NCI-H82 treated with DMSO at 0.1 percent for 48 hours (cell line): ENCODE measurements around the gene SLC13A5.
"Not testable (repeated sequence)": the region's sequence is repeated elsewhere in the genome, so short reads cannot be mapped to it uniquely, and the experiment has no call there.

Source experiments
- DNase-seq: peaks from one replicate; lab custom pipeline; 2025; ENCODE audit not compliant: unreplicated experiment; lab: John Stamatoyannopoulos, UW

SLC13A5 gene

GRCh38 chr17:6713130-6713917 is at the start of gene SLC13A5:
SLC13A5 (minus strand) TSS chr17:6713369; CDS start chr17:6713333, 36 bp downstream.
- DNase-seq, result peak; percentile 40

- DNase-seq, result no peak
Measured at GRCh38 chr17:6761779-6762178, 48.6 kb upstream of the SLC13A5 start.

- DNase-seq, result no peak
Measured at GRCh38 chr17:6757747-6758146, 44.6 kb upstream of the SLC13A5 start.

- DNase-seq, result no peak
Measured at GRCh38 chr17:6756425-6757031, 43.4 kb upstream of the SLC13A5 start.

- DNase-seq, result no peak
Measured at GRCh38 chr17:6755731-6756184, 42.6 kb upstream of the SLC13A5 start, which contains the start of gene XAF1. XAF1 (plus strand) TSS chr17:6756046; CDS start chr17:6756079, 33 bp downstream.

DNA sequence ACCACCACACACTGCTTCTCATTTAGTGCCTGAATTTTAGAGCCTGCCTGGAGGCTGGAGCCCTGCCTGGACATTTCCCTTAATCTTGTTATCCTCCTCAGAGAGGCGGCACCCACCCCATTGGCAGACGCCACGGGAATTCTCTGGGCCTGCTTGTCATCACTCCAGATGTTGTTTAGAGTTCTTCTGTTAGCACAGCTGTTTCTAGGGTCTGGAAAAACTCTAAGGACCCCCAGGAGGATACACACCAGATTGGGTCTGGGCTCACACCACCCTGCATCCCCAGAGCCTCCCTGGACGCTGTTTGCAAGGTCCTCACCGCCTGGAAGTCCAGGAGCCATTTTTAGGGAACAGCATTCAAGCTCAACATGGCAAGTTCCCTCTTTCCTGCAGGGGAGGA is 42.1 kb upstream of the SLC13A5 start:
- peak; percentile 86 for DNase-seq

GRCh38 chr17:6753546-6753945 is 40.4 kb upstream of the SLC13A5 start:
- DNase-seq, result no peak

DNA sequence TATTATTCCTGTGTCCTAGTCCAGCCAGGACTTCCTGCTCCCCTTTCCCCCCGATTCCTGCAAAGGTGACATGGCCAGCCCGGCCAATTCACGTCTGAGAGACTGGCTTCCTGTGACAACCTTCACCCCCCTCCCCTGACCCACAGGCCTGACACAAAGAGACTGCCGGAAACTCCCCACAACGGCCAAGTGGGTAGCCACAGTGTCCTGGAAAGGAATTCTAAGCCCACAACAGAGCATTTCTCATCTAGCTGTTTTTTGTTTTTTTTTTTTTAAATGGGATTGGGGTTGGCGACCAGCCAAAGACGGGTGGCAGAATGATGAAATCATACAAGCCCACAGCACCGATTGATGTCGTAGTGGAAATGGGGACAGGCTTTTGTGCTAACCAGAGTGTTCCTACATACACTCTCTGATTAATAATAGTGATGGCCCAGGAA is 39.9 kb upstream of the SLC13A5 start:
- no peak for DNase-seq

- no peak for DNase-seq
Measured at GRCh38 chr17:6752068-6752909, 39.1 kb upstream of the SLC13A5 start.

DNA sequence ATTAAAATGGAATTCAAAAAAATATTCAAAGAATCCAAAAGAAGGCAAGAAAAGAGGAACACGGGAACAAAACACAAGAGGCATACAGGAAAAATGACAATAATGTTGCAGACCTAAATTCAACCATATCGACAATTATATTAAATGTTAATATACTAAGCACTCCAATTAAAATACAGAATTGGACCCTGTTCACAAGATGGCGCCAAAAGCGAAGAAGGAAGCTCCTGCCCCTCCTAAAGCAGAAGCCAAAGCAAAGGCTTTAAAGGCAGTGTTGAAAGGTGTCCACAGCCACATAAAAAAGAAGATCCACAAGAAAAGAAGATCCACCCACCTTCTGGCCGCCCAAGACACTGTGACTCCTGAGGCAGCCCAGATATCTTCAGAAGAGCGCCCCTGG is 36.4 kb upstream of the SLC13A5 start:
- DNase-seq, result no peak

DNA sequence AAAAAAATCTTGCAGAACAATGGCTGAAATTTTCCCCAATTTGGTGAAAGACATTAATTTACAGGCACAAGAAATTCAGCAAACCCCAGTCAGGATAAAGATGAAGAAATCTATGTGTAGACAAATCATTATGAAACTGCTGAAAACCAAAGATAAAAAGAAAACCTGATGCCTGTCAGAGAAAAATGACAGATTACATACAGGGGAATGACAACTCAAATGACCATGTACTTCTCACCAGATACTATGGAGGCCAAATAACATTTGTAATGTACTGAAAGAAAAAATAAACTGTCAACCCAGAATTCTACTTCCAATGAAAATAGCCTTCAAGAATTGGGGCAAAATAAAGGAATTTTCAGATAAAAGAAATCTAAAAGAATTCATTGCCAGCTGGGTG is 35.4 kb upstream of the SLC13A5 start:
- DNase-seq, result no peak

DNA sequence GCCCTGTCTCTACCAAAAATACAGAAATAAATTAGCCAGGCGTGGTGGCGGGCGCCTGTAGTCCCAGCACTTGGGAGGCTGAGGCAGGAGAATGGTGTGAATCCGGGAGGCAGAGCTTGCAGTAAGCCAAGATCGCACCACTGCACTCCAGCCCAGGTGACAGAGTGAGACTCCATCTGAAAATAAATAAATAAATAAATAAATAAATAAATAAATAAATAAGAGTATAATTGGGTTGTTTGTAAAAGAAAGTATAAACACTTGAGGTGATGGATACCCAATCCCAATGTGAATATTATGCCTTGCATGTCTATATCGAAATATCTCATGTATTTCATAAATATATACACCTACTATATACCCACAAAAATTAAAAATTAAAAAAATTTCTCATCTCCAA is 33.5 kb upstream of the SLC13A5 start:
- DNase-seq, result not testable (repeated sequence)

DNA sequence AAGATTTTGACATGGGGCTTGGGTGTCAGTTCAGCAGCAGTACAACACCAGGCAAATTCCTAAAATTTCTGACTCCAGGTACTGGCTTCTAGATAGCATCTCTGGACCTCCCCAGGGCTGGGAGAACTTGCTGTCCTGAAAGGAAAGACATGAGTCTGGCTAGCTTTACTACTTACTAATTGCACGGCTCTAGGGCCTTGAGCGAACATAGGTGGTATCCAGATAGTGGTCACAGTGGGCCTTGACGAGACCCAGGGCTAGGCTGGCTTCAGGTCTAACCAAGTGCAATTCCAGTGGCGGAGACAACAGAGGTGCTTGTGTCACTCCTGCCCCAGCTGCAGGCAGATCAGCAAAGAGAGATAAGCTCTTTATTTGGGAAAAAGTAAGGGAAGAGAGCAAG is 16.4 kb upstream of the SLC13A5 start:
- DNase-seq, result no peak

DNA sequence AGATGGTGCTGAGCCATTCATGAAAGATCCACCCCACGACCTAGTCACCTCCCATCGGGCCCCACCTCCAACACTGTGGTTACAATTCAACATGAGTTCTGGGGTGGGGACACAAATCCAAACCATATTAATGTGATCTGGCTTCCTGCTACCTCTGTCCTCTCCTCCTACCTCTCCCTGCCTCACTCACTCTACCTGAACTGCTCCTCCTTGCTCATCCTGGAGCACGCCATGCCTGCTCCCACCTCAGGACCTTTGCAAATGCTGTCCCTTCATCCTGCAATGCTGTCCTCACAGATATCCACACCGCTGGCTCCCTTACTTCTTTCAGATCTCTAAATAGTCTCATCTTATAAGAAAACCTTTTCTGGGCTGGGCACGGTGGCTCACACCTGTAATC is 10.8 kb upstream of the SLC13A5 start:
- no peak for DNase-seq

GRCh38 chr17:6721744-6722143 is 8.6 kb upstream of the SLC13A5 start:
- DNase-seq, result no peak

DNA sequence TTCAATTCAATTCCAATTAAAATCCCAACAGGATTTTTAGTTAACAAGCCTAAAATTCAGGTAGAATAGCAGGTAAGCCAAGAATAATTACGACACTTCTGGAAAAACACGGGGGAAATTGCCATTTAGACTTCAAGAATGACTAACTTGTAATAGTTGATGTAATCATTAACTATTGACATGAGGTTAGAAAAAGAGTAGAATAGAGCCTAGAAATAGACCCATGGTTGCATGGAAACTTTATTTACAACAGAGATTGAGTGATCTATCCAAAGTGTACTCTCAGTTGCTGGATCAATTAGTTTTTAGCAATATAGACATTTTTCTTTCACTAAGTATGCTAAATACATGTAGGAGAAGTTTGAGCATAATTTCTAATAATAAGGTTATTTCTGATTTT is 3.6 kb upstream of the SLC13A5 start:
- no peak for DNase-seq

DNA sequence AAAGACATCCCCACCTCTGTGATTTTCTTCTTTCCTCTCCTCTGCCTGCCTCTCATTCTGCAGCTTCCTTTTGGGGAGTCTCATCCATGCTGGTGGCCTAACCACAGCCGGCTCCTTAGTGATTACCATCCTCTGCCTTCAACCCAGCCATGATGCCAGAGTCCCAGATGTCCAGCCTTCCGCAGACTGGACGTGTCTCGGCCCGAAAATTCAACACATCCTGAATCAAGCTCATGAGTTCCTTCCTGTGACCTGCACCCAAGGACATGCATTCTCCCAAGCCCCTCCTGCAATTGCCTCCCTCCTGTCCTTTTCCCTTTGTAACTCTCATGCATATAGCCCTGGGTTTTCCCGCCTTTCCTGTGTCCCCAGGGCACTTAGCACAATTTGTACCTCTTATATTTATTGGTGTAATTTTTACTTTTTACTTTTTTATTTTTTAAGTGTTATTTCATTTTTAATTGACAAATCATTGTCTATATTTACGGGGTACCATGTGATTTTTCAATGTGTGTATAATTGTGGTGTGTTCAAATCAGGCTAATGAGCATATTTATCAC is 1.2 kb upstream of the SLC13A5 start:
- no peak for DNase-seq

DNA sequence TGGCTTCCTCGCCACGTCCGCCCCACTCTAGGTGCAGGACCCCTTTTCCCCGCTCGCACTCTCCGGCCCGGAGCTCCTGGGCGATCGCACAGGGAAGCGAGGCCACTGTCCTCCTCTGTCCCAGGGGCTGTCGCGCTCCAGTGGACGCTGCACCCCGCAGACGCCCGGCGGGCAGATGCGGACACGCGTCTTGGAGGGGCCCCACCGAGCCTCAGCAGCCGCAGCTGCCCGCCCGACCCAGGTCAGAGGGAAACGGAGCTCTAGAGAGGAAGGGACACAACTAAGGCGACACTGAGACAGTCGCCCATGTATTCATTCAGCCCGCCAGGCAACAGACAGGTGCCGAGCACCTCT is 726 bp upstream of the SLC13A5 start:
- DNase-seq, result no peak

- no peak for DNase-seq
Measured at GRCh38 chr17:6712854-6713129, 377 bp downstream of the SLC13A5 start.

DNA sequence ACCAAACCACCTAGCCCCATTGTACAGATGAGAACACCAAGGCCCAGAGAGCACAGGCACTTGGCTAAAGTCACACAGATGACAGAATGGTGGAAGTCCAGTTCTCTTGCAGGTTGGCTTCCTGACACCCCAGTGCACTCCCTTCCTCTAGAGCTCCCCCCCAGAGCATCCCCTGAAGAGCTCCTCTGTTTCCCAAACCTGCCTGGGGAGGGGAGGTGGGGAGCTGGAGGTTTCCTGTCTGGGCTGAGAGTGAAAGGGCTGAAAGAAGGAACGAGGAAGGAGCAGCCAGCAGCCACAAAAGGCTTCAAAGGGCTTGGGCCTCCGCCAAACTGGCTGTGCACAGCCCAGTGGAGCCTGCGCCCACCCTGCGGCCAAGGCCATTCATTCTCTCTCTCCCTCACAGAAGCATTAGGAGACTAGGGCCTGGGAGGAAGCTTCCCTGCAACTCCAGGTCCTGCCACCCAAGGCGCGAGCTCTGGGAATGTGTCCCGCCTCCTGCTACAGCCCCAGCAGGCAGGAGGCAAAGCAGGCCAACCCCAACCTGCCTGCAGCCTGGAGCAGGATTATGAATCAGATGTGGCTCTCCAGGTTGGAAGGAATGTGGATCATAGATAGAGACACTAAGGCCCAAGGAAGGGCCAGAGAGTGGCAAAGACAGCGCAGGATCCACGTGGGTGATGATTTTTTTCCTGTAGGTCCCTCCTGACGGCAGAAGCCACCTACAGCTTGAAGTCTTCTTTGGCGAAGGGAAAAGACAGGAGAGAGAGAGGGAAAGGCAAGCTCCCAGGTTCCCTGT is 913 bp downstream of the SLC13A5 start:
- no peak for DNase-seq

DNA sequence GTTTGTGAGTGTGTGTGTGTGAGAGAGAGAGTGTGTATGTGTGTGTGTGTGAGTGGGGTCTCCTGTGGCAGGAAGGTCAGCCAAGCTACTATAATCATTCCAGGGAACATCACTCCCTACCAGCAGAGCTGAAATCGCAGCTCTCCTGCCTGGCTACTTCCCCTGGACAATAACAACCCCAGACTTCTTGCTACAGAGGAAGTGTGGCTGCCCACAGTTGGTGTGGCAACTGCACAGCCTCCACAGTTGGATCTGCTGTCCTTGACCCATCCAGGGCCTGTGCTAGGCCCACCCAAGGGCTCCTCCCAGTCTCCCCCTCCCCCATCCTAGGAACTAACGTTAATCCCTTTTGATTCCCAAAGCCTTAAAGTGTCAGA is 1.5 kb downstream of the SLC13A5 start:
- no peak for DNase-seq
